GM18505 (cell line): ENCODE measurements around the gene LITAF.
"Not testable (repeated sequence)": the region's sequence is repeated elsewhere in the genome, so short reads cannot be mapped to it uniquely, and the experiment has no call there.

Experiments used
- ATAC-seq: cut with Tn5 transposase; IDR thresholded peaks from one replicate; pipeline ENCODE4 v1.9.1; 2021; ENCODE audit not compliant: unreplicated experiment
- POLR2A ChIP-seq: IDR thresholded peaks from 4 replicates; pipeline ENCODE4 v1.6.1; 2011; ENCODE audit warnings: borderline replicate concordance; ENCODE audit not compliant: insufficient read depth, insufficient read length; ENCODE audit errors: extremely low read depth

LITAF gene

GRCh38 chr16:11601425-11601824, 14.7 kb upstream of the LITAF start:
- no peak for TF ChIP-seq POLR2A
- no peak for ATAC-seq

GRCh38 chr16:11599579-11599978, 12.9 kb upstream of the LITAF start:
- no peak for ATAC-seq
- TF ChIP-seq POLR2A = no peak

- ATAC-seq = no peak
These were observed 10.7 kb upstream of the LITAF start for GRCh38 chr16:11597235-11598095.

GRCh38 chr16:11596572-11597226, 10.0 kb upstream of the LITAF start:
- no peak for ATAC-seq
- TF ChIP-seq POLR2A = no peak

More at GRCh38 chr16:11597235-11598095, 10.7 kb upstream of the LITAF start:
- no peak for TF ChIP-seq POLR2A

GRCh38 chr16:11593581-11593980, 6.9 kb upstream of the LITAF start:
- no peak for ATAC-seq
- no peak for TF ChIP-seq POLR2A

GRCh38 chr16:11593076-11593475, 6.4 kb upstream of the LITAF start:
- not testable (repeated sequence) for ATAC-seq

GRCh38 chr16:11591630-11592029, 4.9 kb upstream of the LITAF start:
- not testable (repeated sequence) for ATAC-seq

- ATAC-seq = no peak
- TF ChIP-seq POLR2A = no peak
These were observed 2.5 kb upstream of the LITAF start for GRCh38 chr16:11589198-11589550.

GRCh38 chr16:11588321-11589197, 1.8 kb upstream of the LITAF start:
- TF ChIP-seq POLR2A = no peak
- no peak for ATAC-seq

- ATAC-seq = no peak
- TF ChIP-seq POLR2A = no peak
These were observed 1.0 kb upstream of the LITAF start for GRCh38 chr16:11587643-11588247.

GRCh38 chr16:11586378-11586855, 302 bp downstream of the LITAF start:
- no peak for TF ChIP-seq POLR2A
- peak; percentile 8 for ATAC-seq

GRCh38 chr16:11585460-11586377, 1.0 kb downstream of the LITAF start:
- peak; percentile 38 for TF ChIP-seq POLR2A
- ATAC-seq = peak; percentile 9
